CD4-positive, alpha-beta T cell (primary cell): ENCODE results near the gene CCDC89. TPM values are rescaled to one million over a fixed set of nuclear protein-coding genes. Genes with fewer than 3 reads are reported as not detected.

Experiments used
- ATAC-seq: fragments of 200-7000 bp; cut with Tn5 transposase; one replicate; pipeline ENCODE4 v1.10.0; 2022; ENCODE audit warnings: mild to moderate bottlenecking; ENCODE audit not compliant: poor library complexity
- CTCF ChIA-PET: fragments of 350-600 bp; sonication (Branson Sonifier 250); formaldehyde crosslinking; loops from one replicate; lab custom pipeline; 2021; ENCODE audit warnings: antibody characterized with exemption, inconsistent platforms; lab: Charles Lee
- POLR2A ChIA-PET: fragments of 350-600 bp; sonication (Branson Sonifier 250); formaldehyde crosslinking; loops from one replicate; lab custom pipeline; 2021; ENCODE audit warnings: antibody characterized with exemption, inconsistent platforms; lab: Charles Lee
- DNase-seq, 14 experiments: peaks; one replicate each; pipeline ENCODE4 v3.0.0-alpha.2; 2013 to 2020; ENCODE audit warnings: mixed read lengths in 2 of 14
- H3K27ac ChIP-seq, 2 donors: one replicate each; pipeline versions ENCODE4 v1.5.1 to v1.7.0; 2013; ENCODE audit warnings: low read length in 2 of 2, low read depth in 1 of 2, mild to moderate bottlenecking in 1 of 2
- H3K27me3 ChIP-seq, 2 experiments: 1 replicate in 1 of 2; 2 replicates in 1 of 2; pipeline versions ENCODE4 v1.6.1 to v1.7.0; 2013; ENCODE audit warnings: low read length in 2 of 2, control low read depth in 1 of 2, mild to moderate bottlenecking in 1 of 2, moderate library complexity in 1 of 2; ENCODE audit not compliant: insufficient read depth in 2 of 2, control insufficient read depth in 1 of 2
- H3K36me3 ChIP-seq: one replicate; pipeline ENCODE4 v1.6.1; 2013; ENCODE audit warnings: low read length, control low read depth; ENCODE audit not compliant: insufficient read depth
- H3K4me1 ChIP-seq: one replicate; pipeline ENCODE4 v1.6.1; 2013; ENCODE audit warnings: low read length, control low read depth; ENCODE audit not compliant: insufficient read depth
- H3K4me3 ChIP-seq: one replicate; pipeline ENCODE4 v1.5.1; 2013; ENCODE audit warnings: mild to moderate bottlenecking, low read length, moderate library complexity
- H3K9me3 ChIP-seq, 2 experiments: 1 replicate in 1 of 2; 2 replicates in 1 of 2; pipeline versions ENCODE4 v1.6.1 to v1.7.0; 2013; ENCODE audit warnings: low read length in 2 of 2, mild to moderate bottlenecking in 2 of 2, control low read depth in 1 of 2, moderate library complexity in 1 of 2; ENCODE audit not compliant: control insufficient read depth in 1 of 2, insufficient read depth in 1 of 2
- H3K27ac Mint-ChIP-seq: one replicate; pipeline ENCODE4 v1.8.0; 2020; ENCODE audit warnings: mixed read lengths
- H3K27me3 Mint-ChIP-seq: one replicate; pipeline ENCODE4 v1.8.0; 2021; ENCODE audit warnings: mixed read lengths
- H3K36me3 Mint-ChIP-seq: one replicate; pipeline ENCODE4 v1.8.0; 2021; ENCODE audit warnings: low read depth, mixed read lengths
- H3K4me1 Mint-ChIP-seq: one replicate; pipeline ENCODE4 v1.8.0; 2021; ENCODE audit warnings: low read depth, mixed read lengths
- H3K4me3 Mint-ChIP-seq: one replicate; pipeline ENCODE4 v1.8.0; 2020; ENCODE audit warnings: mild to moderate bottlenecking, mixed read lengths
- H3K9me3 Mint-ChIP-seq: one replicate; pipeline ENCODE4 v1.8.0; 2020; ENCODE audit warnings: mixed read lengths
- CTCF ChIP-seq: fragments of 200-600 bp; IDR thresholded peaks from one replicate; pipeline ENCODE4 v1.8.0; 2022; ENCODE audit warnings: antibody characterized with exemption, mild to moderate bottlenecking
- intact Hi-C, 2 experiments: fragments of 100-400 bp; cut with DNase I in 1 of 2; cut with micrococcal nuclease in 1 of 2; formaldehyde crosslinking; loops; one replicate each; pipeline versions ENCODE4 v1.15.1 to v1.9.0; 2023 to 2025; cut with DNase I, micrococcal nuclease
- total RNA-seq, 174 experiments: library from RNA in 2 of 174; stranded (reverse) in 2 of 174; gene quantifications; one replicate each; pipeline ENCODE4 v1.2.3 and lab custom pipeline; 2021 to 2026

CCDC89 gene
- total RNA-seq, 2 experiments from 2014 or later: not detected

GRCh38 chr11:85709941-85710702 lies 24.1 kb upstream of the CCDC89 start:
- no peaks in the 10 kb centered on the region for H3K4me1 Mint-ChIP-seq
- Histone ChIP-seq H3K4me1 (no peaks in the 10 kb centered on the region), H3K27me3 (no peaks in the 10 kb centered on the region), H3K27ac (no peak overlapping the region), H3K4me3 (no peak overlapping the region), H3K9me3 (no peaks in the 10 kb centered on the region), H3K36me3 (peaks cover 7% of the 10 kb centered on the region)
- no peak for TF ChIP-seq CTCF
- intact Hi-C loops: no loop called here
- no peaks in the 10 kb centered on the region for H3K9me3 Mint-ChIP-seq
- CTCF ChIA-PET: no interaction called here
- no peaks in the 10 kb centered on the region for H3K27me3 Mint-ChIP-seq
- no peak for DNase-seq
- ATAC-seq: no peak
- H3K27ac Mint-ChIP-seq: no peak overlapping the region
- no peak overlapping the region for H3K4me3 Mint-ChIP-seq
- POLR2A ChIA-PET: no interaction called here
- peaks cover 12% of the 10 kb centered on the region for H3K36me3 Mint-ChIP-seq

GRCh38 chr11:85705800-85706199 lies 19.8 kb upstream of the CCDC89 start:
- no peaks in the 10 kb centered on the region for H3K27me3 Mint-ChIP-seq
- ChIA-PET CTCF (interaction anchor here (0.5 kb wide), 1 partner anchor 12 kb away, joined by 3 read pairs; no protein-coding TSS in a partner anchor), POLR2A (no interaction called here)
- Histone ChIP-seq H3K4me1 (no peaks in the 10 kb centered on the region), H3K27me3 (no peaks in the 10 kb centered on the region), H3K4me3 (no peak overlapping the region), H3K27ac (no peak overlapping the region), H3K36me3 (peaks cover 3% of the 10 kb centered on the region), H3K9me3 (no peaks in the 10 kb centered on the region)
- peaks cover 21% of the 10 kb centered on the region for H3K36me3 Mint-ChIP-seq
- H3K27ac Mint-ChIP-seq: no peak overlapping the region
- H3K4me1 Mint-ChIP-seq: peaks cover 2% of the 10 kb centered on the region
- no peak for TF ChIP-seq CTCF
- ATAC-seq (no peak), DNase-seq (no peak)
- H3K9me3 Mint-ChIP-seq: no peaks in the 10 kb centered on the region
- no peak overlapping the region for H3K4me3 Mint-ChIP-seq
- intact Hi-C loops: no loop called here

GRCh38 chr11:85704967-85705366 lies 19.0 kb upstream of the CCDC89 start:
- H3K27ac Mint-ChIP-seq: no peak overlapping the region
- H3K27me3 ChIP-seq: no peaks in the 10 kb centered on the region
- ATAC-seq (no peak), DNase-seq (no peak)
- no peak overlapping the region for H3K4me3 ChIP-seq
- no peaks in the 10 kb centered on the region for H3K9me3 ChIP-seq
- POLR2A ChIA-PET: no interaction called here
- peaks cover 3% of the 10 kb centered on the region for H3K4me1 ChIP-seq
- H3K27me3 Mint-ChIP-seq: no peaks in the 10 kb centered on the region
- CTCF ChIA-PET: no interaction called here
- intact Hi-C loops: loop anchor here in 1 of 2 experiments (5.0 kb wide), 1 partner anchor 42 kb away; no protein-coding TSS in a partner anchor
- peaks cover 21% of the 10 kb centered on the region for H3K36me3 Mint-ChIP-seq
- peaks cover 3% of the 10 kb centered on the region for H3K36me3 ChIP-seq
- peaks cover 10% of the 10 kb centered on the region for H3K4me1 Mint-ChIP-seq
- no peaks in the 10 kb centered on the region for H3K9me3 Mint-ChIP-seq
- no peak overlapping the region for H3K27ac ChIP-seq
- H3K4me3 Mint-ChIP-seq: no peak overlapping the region
- TF ChIP-seq CTCF: no peak
